Activated CD4-positive, alpha-beta T cell treated with anti-CD3 and anti-CD28 coated beads, Interleukin-2, amount 50 U/mL, for 24 hours (primary cell): Measurements from ENCODE around the gene MCTP1.
"Not testable (repeated sequence)": the region's sequence is repeated elsewhere in the genome, so short reads cannot be mapped to it uniquely, and the experiment has no call there.

ENCODE experiments used
- DNase-seq, 2 donors: peaks; one replicate each; pipeline ENCODE4 v3.0.0-alpha.2; 2020; ENCODE audit warnings: low read depth in 1 of 2, low spot score in 1 of 2

Gene MCTP1

DNA sequence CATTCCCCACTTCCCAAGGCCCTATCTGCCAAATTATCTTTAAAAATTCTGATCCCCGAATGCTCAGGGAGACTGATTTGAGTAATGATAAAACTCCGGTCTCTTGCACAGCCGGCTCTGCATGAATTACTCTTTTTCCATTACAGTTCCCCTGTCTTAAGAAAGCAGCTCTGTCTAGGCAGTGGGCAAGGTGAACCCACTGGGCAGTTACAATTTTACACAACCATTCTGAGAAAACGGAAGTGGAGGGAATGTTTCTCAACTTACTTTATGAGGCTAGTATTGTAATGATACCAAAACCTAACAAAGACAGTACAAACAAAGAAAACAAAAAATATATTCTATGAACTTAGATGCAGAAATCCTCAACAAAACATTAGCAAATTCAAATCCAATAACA lies 100.0 kb downstream of the MCTP1 start:
- no peak for DNase-seq

DNA sequence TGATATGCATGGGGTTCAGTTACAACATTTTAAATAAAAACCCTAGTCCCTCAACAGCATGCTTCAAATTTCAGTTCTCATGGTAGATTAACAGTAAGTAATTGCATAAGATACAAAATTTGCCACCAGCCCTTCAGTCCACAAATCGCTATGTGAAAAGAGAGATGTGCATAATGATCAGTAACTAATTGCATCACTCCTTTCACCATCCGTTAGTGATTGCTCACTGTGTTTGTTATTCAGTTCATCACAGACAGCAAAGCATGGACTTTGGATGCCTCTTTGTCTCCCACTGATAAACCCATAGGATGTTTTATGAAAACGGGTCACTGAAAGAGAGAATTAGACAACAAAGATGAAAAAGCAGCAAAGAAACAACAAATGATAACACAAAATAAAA lies 103.2 kb downstream of the MCTP1 start:
- no peak for DNase-seq

DNA sequence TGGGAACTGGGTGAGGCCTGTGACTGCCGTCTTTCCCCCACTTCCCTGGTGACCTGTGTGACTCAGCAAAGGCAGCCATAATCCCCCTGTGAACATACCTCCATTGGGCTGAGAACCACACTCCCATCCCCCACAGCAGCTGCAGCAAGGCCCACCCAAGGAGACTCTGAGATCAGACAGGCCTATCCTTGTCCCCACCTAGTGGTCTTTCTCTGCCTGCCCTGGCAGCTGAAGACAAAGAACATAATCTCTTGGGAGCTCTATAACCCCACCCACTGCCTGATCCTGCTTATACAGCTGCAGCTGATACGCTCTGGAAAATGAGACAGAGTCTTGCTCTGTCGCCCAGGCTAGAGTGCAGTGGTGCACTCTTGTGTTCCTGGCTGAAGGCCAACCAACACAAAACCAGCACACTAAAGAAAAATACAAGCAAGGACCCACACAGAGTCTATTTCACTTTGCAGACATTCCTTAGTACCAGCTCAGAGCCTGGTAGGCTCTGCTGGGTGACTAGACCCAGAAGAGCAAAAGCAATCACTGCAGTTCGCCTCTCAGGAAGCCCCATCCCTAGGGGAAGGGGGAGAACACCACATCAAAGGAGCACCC lies 106.7 kb downstream of the MCTP1 start:
- DNase-seq, result no peak

DNA sequence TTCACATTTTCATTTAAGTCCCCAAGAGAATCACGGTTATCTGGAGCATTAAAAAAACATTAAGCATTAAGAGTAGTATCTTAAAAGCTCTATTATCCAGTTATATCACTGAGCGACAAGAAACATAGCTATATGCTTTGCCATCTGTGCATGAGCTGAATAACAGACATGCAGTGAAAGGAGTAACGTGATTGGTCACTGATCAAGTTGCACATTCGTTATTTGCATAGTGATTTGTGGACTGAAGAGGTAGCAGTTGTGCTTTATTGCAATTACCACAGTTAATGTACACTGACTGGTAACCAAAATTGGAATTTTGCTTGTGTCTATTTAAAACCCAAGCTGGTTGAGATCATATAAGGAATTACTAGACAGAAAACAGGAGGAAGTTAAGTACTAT lies 107.4 kb downstream of the MCTP1 start:
- no peak for DNase-seq

DNA sequence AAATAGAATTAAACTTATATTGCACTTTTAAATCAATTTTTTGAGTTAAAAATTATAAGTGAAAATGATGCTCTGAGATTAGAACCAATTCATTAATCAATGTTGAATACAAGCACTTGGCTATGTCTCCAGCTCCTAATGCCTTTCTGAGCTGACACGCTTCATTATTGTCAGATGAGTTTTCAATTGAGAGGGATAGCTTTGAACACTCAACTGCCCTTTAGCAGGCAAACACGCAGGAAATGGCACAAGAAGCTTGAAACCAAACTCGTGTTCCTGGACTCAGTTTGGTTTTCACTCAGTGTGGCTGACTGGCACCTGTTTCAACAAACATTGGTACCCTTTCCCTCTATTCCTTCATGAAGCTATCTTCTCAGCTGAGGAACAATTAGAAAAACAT lies 109.8 kb downstream of the MCTP1 start:
- DNase-seq, result no peak

DNA sequence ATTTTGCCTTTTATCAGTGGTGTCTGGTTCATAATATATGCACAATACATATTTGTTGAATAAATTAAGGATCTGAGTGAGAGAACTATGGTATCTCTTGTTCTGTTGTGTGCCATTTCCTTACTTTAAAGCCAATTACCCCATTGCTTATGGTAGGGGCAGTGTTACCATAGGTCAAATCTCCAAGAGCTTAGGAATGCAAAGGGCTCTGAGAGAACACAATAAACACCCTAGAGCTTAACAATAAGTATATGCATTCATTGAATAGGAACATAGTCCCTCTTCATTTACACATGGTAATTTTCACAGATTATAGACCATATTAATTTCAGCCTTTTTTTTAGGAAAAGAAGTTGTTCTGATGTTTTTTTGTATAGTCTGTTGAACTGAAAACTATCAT lies 112.2 kb downstream of the MCTP1 start:
- DNase-seq, result no peak

DNA sequence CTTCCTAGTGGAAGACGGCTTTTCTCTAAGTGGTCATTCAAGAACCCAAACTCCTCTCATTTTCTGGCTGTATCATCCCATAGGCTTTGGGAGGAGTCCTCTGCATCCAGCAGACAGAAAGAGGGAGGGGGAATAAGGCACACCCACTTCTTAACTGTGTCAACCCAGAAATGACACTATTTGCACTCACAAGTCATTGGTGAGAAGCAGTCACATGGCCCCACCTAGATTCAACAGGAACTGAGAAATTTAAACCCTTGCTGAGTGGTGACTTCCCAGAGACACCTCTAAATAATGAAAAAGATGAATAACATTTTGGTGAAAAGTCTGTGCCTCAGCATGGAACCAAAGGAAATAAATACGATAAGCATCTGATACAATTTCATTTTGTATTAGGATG lies 120.0 kb downstream of the MCTP1 start:
- DNase-seq, result no peak

DNA sequence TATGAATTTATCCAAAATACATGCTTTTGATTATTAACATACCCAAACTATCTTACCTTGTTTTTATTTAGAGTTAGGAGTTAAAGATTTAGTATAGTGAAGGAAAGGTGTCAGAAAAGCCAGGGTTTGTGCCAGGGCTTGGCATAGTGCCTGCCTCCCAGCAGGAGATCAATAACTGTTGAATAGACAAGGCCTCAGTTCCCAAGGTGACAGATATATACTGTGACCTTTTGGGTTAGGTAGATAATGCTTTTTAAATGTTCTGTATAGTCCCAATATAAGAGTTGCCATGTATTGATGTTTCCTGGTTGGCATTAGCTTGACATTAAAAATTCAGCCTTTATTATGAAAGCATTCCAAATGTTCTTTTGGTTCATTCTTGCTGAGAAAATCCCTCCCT lies 121.8 kb downstream of the MCTP1 start:
- no peak for DNase-seq

DNA sequence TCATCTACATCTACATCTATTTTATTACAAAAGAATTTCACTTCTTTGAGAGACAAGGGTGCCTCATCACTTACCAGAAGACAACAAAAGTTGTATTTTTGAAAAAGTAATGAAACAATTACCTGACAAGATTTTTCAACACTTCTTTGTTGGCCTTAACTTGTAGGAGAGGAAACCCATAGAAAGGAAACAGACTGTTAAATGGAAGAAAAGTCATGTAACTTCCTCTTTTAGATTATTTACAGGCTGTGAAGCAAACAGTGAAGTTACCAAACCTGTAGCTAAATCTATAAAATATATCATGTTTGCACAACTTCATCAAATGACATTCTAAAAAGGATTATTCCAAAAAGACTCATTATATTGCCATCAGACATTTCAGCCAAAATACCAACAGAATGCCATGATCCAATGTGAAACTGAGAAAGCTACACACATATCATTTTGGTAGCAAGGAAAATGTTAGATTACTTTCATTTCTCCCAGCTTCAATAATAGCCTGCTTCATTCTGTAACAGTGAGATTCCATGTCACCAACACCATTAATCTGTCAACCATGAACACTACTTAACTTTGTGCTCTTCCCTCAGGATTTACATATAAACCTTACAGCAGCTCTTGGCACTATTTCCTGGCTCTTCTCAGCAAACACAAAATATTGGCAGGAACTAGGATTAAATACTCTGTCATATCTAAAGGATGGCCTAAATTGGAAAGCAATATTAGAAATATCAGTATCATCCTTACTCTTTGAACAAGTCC lies 122.5 kb downstream of the MCTP1 start:
- DNase-seq, result no peak

DNA sequence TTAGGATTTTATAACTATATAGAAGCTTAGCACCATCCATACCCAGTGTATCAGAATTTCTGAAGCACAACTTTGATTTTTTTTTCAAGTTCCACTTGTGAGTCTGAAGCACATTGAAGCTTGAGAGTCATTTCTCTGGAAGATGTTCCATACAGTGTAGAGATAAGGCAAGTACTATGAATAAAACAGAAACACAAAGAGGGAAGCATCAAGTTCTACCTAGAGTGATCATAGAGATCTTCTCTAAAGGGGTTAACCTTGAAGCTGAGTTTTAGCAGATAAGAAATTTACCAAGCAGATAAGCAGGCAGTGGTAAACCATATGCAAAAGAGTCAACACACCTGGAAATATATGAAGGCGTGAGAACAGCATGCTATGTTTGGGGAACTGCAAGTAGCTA lies 125.3 kb downstream of the MCTP1 start:
- no peak for DNase-seq

DNA sequence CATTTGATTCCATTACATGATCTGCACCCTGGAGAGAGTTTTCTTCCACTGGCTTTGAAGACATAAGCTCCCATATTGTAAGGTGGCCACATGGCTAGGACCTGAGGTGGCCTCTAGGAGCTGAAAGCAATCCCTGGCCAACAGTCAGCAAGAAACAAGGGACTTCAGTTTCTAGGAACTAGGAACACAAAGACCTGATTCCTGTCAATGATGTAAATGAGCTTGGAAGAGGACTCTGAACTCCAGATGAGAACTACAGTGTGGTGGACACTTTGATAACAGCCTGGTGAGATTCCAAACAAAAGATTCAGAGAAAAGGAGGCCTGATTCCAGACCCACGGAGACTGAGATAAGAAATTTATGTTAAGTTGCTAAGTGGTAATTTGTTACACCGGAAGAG lies 129.0 kb downstream of the MCTP1 start:
- DNase-seq, result no peak

DNA sequence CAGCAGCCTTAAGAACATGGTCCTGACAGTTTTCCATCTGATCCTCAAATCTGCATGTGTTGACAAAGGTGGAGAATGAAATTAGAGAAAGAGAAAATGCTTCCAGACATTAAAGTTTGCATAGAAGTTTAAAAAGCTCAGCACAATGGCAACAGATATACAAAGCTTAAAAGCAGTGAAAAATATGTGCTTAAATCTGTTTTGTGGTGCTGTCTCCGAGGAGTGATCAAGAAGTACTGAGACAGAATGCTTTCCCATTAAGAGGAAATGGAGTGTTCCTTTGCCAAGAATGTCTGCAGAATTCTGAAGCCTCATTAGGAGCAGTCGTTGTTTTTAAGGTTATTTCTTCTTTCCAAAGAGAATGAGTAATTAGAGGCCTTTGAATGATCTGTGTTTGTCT lies 131.4 kb downstream of the MCTP1 start:
- DNase-seq, result no peak

DNA sequence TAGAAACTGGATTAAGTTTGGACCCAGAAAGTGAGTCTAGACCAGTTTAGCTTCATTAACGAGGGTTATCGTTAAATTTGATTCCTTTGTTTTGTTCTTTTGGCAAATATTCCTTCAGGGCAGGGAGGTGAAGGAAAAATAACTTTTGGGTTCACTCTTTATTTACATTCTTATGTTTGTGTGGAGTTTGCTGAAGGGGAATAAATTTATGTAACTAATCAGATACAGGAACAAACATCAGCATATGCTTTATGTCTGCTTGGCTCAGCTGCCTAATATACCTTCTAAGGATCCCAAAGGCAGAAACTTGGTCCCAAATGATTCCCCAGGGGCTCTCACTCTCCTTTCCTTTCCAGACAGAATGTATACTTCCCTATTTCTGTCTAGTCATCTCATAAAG lies 132.4 kb downstream of the MCTP1 start:
- DNase-seq, result no peak

DNA sequence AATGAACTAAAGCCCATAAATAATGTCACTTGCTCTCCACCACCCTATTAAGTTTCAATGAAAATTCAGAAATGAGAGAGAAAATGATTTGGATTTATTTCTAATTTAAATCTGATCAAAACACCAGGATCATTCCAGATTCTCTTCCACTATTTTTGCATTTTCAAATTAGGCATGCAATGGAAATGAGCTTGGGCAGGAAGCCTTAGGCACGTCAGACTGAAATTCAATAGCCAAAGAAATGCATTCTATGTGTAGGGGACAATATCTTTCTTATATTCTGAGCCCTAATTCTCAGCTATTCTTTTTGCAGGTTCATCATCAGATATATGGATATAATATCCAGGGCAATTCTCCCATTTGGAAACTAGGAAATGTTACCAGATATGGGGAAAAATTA lies 132.8 kb downstream of the MCTP1 start:
- DNase-seq, result no peak

DNA sequence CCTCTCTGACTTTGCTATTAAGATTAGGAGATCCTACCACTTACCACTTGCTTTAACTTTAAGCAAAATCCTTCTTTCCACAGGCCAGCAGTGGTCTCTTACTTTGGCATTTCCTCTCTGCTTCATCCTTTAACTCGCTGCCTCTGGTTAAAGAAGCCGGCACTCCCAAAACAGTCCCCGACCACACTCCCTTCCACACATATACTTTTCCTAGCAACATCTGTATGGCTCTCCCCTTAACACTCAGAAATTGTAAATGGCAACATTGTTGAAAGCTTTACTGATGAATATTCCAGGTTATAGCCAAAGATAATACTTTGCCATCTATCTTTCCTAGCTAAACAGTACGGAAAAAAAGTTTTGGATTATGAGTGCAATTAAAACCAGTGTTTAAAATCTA lies 133.2 kb downstream of the MCTP1 start:
- DNase-seq, result no peak

DNA sequence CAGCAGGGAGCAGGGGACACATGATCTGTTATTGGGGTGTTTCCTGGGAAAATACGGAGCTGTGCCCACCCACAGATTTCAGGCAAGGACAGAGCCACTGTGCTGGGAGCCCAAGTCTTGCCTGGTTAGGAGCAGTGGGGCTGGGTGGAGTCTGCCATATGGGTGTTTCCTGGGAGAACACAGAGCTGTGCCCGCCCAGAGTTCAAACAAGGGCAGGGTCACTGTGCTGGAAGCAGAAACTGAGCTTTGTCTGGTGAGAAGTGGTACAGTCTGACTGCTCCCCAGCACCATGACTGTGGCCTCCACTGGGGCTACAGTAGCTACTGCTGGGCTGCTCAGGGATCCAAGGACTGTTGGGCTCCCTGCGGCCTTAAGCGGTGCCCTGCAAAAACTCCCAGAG lies 135.5 kb downstream of the MCTP1 start:
- no peak for DNase-seq

DNA sequence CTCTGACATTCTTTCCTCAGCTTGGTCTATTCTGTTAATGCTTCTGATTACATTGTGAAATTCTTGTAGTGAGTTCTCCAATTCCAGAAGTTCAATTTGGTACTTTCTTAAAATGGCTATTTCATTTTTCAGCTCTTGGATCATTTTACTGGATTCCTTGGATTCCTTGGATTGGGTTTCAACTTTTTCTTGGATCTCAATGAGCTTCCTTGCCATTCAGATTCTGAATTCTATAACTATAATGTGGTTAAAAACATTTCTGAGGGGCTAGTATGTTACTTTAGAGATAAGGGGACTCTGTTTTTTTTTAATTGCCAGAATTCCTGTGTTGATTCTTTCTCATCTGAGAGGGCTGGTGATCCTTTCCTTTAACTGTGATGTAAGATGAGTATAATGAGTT lies 136.4 kb downstream of the MCTP1 start:
- no peak for DNase-seq

DNA sequence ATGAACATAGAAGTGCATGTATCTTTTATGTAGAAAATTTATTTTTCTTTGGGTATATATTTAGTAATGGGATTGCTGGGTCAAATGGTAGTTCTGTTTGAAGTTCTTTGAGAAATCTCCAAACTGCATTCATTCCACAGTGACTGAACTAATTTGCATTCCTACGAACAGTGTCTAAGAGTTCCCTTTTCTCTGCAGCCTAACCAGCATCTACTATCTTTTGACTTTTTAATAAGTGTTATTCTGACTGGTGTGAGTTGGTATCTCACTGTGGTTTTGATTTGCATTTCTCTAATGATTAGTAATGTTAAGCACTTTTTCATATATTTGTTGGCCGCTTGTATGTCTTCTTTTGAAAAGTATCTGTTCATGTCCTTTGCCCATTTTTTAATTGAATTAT lies 141.0 kb downstream of the MCTP1 start:
- not testable (repeated sequence) for DNase-seq

DNA sequence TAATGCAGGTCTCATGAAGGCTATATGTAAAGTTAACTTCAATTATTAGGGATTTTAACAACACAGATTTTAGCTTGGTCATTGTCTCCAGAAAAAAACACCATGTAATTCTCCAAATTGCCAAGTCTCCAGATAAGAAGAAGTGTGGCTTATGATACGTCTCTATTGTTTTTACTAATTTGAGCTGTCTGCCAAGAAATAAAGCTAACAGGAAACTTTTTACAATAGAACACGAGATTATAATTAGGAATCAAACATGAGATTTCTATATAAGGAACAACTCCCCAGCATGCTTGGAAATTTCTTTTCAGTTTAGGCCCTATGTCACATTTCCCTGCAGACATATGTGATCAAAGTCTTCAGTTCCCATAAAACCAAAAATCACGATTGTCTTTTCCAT lies 142.7 kb downstream of the MCTP1 start:
- no peak for DNase-seq

DNA sequence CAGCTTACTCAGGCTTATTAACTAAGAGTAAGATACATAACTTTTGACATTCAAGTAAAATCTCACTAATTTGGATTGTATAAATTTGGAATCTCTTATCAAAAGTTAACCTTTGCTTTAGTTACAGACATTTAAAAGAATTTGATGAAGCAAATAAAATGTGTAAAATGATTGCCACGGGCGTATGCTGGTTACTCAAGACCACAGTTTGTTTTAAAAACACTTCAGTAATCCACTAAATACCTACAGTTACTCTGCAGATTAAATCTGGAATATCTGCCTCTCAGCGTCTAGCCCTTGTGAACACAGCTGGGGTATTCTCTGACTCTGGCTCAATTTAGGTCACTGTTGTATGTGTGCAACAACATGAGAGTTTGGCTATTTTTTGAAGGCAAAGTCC lies 143.8 kb downstream of the MCTP1 start:
- DNase-seq, result no peak

DNA sequence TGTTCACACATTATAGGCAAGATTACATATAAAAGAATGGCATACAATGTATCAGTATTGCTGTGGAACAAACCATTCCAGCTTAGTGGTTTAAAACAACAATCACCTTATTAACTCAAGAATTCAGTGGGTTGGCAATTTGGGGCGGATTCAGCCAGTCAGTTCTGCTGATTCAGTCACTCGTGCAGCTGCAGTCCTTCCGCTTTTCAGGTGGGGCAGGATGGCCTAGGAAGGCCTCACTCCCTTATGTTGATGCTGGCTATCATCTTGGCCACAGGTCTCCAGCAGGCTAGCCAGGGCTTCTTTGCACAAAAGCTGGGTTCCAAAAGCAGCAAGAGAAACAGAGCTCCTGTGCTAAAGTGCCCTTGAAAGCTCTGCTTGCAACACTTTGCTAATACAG lies 150.6 kb downstream of the MCTP1 start:
- DNase-seq, result no peak

DNA sequence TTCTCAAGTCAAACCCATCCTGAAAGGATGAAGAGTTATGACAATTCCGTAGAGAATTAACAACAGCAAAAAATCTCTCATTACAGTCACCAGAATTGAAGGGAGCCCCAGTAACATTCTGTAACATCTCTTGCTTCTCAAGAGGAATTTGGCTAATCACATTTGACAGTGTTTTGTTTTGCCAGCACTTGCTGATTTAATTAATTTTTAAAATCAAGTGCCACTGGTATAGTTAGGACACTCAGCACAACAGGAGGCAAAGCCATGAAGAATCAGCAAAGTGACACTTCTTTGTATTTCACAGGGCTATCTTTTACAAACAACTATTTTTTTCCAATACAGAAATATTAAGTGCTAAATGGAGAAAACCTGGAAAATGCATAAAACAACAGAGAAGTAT lies 152.8 kb downstream of the MCTP1 start:
- DNase-seq, result no peak

DNA sequence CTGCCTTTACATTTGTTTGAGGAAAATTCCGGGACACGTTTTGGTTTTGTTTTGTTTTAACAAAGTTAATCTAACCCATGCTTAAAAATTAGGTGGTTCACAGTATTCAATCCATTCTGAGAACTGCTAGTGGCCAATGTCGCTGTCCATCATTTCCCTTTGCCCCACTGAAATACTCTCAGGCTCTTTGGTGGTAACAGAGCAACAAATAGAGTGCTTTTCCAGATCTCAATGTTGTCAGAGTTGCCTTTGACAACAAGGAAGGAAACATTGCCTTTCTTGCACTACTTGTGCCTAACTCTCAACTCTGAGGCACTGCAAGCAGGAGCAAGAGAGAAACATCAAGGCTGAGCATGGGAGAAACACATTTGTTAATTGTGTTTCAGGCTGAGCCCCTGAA lies 154.0 kb downstream of the MCTP1 start:
- DNase-seq, result no peak
